ENCODE data around the gene PIK3R3.

The PIK3R3 gene

DNA sequence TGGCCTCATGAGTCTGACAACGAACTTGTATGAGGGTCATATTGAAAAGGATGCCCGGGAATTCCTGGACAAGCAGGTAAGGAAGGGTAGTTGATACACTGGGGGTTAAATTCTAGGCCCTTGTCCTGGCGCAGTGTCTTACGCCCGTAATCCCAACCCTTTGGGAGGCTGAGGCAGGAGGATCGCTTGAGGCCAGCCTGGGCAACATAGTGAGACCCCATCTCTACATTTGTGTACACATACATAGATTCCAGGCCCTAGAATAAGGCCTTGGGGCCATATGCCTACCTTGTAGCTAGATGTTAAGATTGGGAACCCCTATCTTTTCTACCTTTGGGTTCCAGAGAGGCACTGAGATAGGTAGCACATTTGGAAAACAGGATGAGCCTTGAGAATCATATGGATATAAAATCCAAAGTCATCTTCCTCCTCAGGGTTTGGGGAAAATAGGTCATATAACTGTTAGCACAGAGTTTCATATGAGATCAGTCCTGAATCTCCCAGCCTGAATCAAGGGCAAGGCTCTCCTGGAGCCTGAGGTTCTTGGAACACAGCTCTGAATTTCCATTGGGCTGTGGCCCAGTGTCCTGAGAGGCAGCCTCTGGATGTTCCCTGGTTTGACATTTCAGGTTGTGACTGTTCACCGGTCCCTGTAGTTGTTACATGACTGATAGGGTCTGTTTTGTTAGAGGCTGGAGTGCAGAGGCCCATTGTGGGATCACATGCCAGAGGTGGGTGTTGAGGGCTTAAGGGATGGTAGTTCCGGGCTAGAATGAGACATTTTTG lies 104.4 kb downstream of the PIK3R3 start:
- TF ChIP-seq, protein P1, sequence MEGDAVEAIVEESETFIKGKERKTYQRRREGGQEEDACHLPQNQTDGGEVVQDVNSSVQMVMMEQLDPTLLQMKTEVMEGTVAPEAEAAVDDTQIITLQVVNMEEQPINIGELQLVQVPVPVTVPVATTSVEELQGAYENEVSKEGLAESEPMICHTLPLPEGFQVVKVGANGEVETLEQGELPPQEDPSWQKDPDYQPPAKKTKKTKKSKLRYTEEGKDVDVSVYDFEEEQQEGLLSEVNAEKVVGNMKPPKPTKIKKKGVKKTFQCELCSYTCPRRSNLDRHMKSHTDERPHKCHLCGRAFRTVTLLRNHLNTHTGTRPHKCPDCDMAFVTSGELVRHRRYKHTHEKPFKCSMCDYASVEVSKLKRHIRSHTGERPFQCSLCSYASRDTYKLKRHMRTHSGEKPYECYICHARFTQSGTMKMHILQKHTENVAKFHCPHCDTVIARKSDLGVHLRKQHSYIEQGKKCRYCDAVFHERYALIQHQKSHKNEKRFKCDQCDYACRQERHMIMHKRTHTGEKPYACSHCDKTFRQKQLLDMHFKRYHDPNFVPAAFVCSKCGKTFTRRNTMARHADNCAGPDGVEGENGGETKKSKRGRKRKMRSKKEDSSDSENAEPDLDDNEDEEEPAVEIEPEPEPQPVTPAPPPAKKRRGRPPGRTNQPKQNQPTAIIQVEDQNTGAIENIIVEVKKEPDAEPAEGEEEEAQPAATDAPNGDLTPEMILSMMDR (IDR thresholded peaks at IDR 0.05): no peak
- DNase-seq (ENCODE audit: low spot score): peak; percentile 36
- Histone ChIP-seq H3K4me3 (no peak overlapping the region), H3K27ac (no peak overlapping the region)

DNA sequence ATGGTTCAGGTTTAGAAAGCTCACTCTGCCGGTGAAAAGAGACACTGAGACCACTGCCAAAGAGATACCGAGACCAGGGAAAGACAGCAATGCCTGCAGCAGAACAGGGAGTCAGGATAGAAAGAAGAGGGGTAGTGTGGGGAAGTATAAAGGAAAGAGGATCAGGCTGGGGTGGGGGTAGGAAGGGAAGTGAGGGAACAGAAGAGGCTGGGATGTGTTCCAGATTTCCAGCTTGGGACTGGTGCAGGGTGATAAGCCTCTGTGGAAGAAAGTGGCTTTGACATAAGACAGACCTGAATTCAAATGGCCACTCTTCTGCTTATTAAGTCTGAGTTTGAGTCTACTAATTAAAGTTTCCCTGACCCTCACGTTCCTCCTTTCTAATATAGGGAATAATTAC lies 105.9 kb downstream of the PIK3R3 start:
- H3K27ac ChIP-seq: no peak overlapping the region
- peak; percentile 9 for DNase-seq (ENCODE audit: low spot score)
- no peak overlapping the region for H3K4me3 ChIP-seq
- TF ChIP-seq, protein P1 (IDR thresholded peaks at IDR 0.05): no peak

DNA sequence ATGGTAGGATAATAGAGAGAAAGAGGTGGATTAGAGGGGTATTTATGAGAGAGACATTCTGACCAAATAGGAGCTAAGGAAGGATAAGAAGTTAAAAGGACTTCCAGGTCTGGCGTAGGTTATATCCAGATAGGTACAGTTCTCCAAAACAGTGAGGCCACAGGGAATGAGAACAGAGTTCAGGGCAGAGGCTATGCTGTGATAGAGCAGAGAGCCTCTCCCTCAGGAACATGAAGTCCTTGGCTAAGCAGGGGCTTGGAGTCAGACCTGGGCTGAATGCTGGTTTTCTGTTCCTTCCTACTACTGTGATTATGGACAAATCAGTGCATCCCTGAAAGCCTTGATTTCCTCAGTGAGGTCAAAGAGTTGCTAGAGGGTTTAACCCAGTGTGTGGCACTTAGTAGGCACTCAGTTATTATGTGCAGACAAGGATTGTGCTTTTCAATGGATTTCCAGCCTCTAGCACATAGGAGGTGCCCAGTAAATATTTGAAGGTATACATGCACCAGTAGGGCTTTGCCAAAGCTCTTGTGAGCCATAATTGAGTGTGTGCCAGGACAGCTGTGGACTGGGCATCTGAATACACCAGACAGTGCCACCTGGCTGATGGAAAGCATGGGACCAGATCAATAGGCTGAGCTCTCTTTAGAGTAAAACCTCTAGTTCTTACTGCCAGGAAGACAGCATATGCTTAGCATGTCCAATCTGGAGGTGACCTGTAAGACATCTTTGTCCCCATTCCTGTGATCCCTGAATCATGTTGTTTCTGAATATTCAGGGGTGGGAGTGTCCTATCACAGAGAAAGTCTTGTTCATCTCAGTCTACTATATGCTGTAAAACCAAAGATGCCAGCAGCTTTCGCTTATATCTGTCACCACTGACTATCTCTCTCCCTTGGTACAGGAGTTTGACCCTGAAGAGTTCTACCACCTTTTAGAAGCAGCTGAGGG lies 111.1 kb downstream of the PIK3R3 start:
- peak; percentile 26 for DNase-seq (ENCODE audit: low spot score)
- Histone ChIP-seq H3K27ac (no peak overlapping the region), H3K4me3 (no peak overlapping the region)
- TF ChIP-seq, protein P1 (IDR thresholded peaks at IDR 0.05): no peak

DNA sequence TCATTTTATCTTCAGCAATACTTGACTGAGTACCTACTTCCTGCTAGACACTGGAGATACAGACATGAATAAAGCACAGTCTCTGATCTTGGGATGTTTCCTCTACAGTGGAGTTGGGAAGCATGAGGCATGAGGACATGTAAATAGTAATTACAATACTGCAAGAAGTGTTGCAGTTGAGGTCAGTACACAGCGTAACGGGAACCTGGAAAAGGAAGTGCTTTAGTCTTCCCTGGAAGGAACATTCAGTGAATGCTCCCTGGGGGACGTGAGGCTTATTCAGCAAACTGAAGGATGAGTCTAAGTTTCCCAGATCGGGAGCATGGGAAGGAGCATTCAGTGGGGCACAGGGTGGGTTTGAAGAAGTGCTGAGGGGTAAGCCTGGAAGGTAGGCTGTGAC lies 112.4 kb downstream of the PIK3R3 start:
- H3K27ac ChIP-seq: no peak overlapping the region
- no peak for DNase-seq (ENCODE audit: low spot score)
- TF ChIP-seq, protein P1 (IDR thresholded peaks at IDR 0.05): no peak
- no peak overlapping the region for H3K4me3 ChIP-seq

DNA sequence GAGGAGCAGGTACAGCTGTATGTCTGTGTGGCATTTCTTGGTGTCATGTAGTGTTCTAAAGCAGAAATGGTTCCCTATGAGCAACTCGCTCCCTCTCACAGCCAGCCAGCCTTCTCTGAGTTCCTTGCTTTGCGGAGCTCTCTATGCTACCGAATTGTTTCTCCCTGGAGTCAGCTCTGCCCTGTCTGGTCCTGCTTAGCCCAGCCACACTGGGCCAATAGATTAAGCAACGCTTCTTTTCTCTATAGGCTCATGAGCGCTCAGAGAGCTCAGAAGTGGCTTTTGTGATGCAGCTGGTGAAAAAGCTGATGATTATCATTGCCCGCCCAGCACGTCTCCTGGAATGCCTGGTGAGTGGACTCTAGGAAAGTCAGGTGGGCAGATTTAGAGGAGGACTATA lies 113.1 kb downstream of the PIK3R3 start:
- Histone ChIP-seq H3K4me3 (no peak overlapping the region), H3K27ac (no peak overlapping the region)
- TF ChIP-seq, protein P1 (IDR thresholded peaks at IDR 0.05): no peak
- no peak for DNase-seq (ENCODE audit: low spot score)

DNA sequence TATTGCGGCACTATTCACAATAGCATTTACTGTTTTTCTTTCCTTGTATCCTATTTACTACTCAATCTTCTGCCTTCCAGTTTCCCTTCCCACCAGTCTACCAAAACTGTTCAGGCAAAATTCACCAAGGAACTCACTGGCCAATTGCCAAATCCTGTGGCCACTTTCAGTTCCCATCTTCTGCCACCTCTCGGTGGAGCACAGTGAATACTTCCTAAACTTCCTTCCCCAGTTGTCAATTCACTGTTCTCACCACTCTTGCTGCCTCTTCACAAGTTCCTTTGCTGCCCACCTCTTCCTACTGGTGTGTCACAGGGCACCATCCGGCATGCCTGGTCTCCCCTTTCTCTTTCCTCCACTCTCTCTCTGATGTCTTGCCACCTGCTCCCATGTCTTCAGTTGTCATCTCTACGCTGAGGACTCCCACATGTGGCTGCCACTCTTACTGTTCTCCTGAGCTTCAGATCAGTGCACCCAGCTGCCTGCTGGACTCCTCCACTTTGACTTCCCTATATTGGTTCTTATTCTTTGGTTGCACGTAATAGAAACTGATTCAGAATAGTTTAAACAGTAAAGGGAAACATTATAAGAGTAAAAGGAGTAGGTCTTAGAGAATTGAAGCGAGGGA lies 114.4 kb downstream of the PIK3R3 start:
- H3K27ac ChIP-seq: no peak overlapping the region
- H3K4me3 ChIP-seq: no peak overlapping the region
- TF ChIP-seq, protein P1 (IDR thresholded peaks at IDR 0.05): no peak
- DNase-seq (ENCODE audit: low spot score): no peak

All from coronary artery (tissue), 2 donors.